GM19025 (cell line): ENCODE data around the gene RAD21L1.

ENCODE experiments used
- ATAC-seq: cut with Tn5 transposase; IDR thresholded peaks from one replicate; pipeline ENCODE4 v1.9.1; 2021; ENCODE audit warnings: mild to moderate bottlenecking, low read depth, moderate library complexity; ENCODE audit not compliant: unreplicated experiment

The RAD21L1 gene

GRCh38 chr20:1267809-1268374 is 42.0 kb downstream of the RAD21L1 start:
- ATAC-seq = no peak

GRCh38 chr20:1269235-1269634 is 43.4 kb downstream of the RAD21L1 start:
- ATAC-seq = no peak

GRCh38 chr20:1269850-1270249 is 44.0 kb downstream of the RAD21L1 start:
- no peak for ATAC-seq

- ATAC-seq = no peak
Observed at GRCh38 chr20:1272368-1273100, 46.7 kb downstream of the RAD21L1 start.

GRCh38 chr20:1273366-1273765 is 47.5 kb downstream of the RAD21L1 start:
- no peak for ATAC-seq

- no peak for ATAC-seq
Observed at GRCh38 chr20:1274485-1275311, 48.9 kb downstream of the RAD21L1 start.

- no peak for ATAC-seq
Observed at GRCh38 chr20:1275919-1276318, 50.1 kb downstream of the RAD21L1 start.

GRCh38 chr20:1277529-1278322 is 51.9 kb downstream of the RAD21L1 start:
- ATAC-seq = no peak

- no peak for ATAC-seq
Observed at GRCh38 chr20:1278993-1279392, 53.1 kb downstream of the RAD21L1 start.

GRCh38 chr20:1280195-1281102 is 54.6 kb downstream of the RAD21L1 start:
- no peak for ATAC-seq

GRCh38 chr20:1281279-1282057 is 55.6 kb downstream of the RAD21L1 start:
- no peak for ATAC-seq

- ATAC-seq = no peak
Observed at GRCh38 chr20:1282966-1283365, 57.1 kb downstream of the RAD21L1 start.

- no peak for ATAC-seq
Observed at GRCh38 chr20:1283522-1284510, 58.0 kb downstream of the RAD21L1 start.

- ATAC-seq = no peak
Observed at GRCh38 chr20:1286267-1287024, 60.6 kb downstream of the RAD21L1 start.

GRCh38 chr20:1287306-1287705 is 61.5 kb downstream of the RAD21L1 start:
- ATAC-seq = no peak

GRCh38 chr20:1287787-1288569 is 62.1 kb downstream of the RAD21L1 start:
- no peak for ATAC-seq
